Measurements from ENCODE around the gene RFX8.

GRCh38 chr2:101479328-101479727, 4.4 kb upstream of the RFX8 start:
- TF ChIP-seq, protein P1, sequence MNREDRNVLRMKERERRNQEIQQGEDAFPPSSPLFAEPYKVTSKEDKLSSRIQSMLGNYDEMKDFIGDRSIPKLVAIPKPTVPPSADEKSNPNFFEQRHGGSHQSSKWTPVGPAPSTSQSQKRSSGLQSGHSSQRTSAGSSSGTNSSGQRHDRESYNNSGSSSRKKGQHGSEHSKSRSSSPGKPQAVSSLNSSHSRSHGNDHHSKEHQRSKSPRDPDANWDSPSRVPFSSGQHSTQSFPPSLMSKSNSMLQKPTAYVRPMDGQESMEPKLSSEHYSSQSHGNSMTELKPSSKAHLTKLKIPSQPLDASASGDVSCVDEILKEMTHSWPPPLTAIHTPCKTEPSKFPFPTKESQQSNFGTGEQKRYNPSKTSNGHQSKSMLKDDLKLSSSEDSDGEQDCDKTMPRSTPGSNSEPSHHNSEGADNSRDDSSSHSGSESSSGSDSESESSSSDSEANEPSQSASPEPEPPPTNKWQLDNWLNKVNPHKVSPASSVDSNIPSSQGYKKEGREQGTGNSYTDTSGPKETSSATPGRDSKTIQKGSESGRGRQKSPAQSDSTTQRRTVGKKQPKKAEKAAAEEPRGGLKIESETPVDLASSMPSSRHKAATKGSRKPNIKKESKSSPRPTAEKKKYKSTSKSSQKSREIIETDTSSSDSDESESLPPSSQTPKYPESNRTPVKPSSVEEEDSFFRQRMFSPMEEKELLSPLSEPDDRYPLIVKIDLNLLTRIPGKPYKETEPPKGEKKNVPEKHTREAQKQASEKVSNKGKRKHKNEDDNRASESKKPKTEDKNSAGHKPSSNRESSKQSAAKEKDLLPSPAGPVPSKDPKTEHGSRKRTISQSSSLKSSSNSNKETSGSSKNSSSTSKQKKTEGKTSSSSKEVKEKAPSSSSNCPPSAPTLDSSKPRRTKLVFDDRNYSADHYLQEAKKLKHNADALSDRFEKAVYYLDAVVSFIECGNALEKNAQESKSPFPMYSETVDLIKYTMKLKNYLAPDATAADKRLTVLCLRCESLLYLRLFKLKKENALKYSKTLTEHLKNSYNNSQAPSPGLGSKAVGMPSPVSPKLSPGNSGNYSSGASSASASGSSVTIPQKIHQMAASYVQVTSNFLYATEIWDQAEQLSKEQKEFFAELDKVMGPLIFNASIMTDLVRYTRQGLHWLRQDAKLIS (CRISPR knock-in tag; IDR thresholded peaks at IDR 0.05) = no peak
- TF ChIP-seq CTCF (CRISPR knock-in tag; IDR thresholded peaks at IDR 0.05) (no peak), HDAC6 (IDR thresholded peaks at IDR 0.05; ENCODE audit: low read depth, low read length) (no peak), KDM4B (CRISPR knock-in tag; IDR thresholded peaks at IDR 0.05) (no peak), EP300 (IDR thresholded peaks at IDR 0.05; ENCODE audit: low read depth in 2 of 2, low read length in 2 of 2) (no peak), EP300 (CRISPR knock-in tag; IDR thresholded peaks at IDR 0.05; ENCODE audit: borderline replicate concordance) (no peak), STAT6 (CRISPR knock-in tag; IDR thresholded peaks at IDR 0.05; ENCODE audit: borderline replicate concordance) (no peak), ZNF451 (CRISPR knock-in tag; IDR thresholded peaks at IDR 0.05) (no peak), ATF2 (CRISPR knock-in tag; IDR thresholded peaks at IDR 0.05) (no peak), NFYB (CRISPR knock-in tag; IDR thresholded peaks at IDR 0.05) (no peak), NFIC (IDR thresholded peaks at IDR 0.05; ENCODE audit: low read length) (no peak), ZNF430 (CRISPR knock-in tag; IDR thresholded peaks at IDR 0.05) (no peak), GMEB2 (CRISPR knock-in tag; IDR thresholded peaks at IDR 0.05; ENCODE audit: low read depth) (no peak)
